GM03348 (cell line): ENCODE measurements around the gene TMED4.
"Not testable (repeated sequence)": the region's sequence is repeated elsewhere in the genome, so short reads cannot be mapped to it uniquely, and the experiment has no call there.

Experiments
- DNase-seq: peaks from one replicate; pipeline ENCODE4 v3.0.0; 2012; ENCODE audit warnings: low spot score

The TMED4 gene

DNA sequence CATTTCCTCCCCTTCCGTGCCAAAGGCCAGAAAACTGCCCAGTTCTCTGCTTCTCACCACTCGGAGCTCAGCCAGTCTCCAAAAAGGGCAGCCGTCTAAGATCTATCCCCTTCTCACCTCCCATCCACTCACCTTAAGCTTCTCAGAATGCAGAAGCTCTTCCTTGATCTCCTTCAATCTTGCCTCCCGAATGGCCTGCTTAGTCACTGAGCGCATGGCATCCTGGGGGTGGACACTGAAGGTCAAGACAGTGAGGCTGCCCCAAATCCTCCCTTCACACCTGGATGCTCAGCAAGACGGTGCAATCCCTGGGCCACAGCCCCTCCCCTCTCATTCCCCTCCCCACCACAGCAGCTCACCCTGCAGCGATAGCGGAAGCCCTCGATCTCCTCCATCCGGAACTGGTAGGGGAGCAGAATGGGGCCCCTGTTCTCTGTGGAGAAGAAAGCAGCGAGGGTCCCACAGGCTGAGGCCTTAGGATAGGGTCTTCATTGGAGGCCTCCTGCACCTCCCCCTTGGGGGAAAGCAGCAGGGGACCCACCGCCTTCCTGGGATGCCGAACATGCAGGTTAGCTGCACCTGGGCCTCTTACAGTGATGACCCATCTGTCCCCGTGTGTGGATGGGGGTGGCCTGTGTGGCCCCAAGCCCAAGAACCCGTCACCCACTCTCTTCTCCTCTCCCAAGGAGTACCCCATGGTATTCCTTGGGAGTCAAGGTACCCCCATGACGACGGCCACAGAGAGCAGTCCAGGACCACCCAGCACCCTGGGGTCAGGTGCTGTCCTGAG, 13.1 kb downstream of the TMED4 start:
- DNase-seq: no peak

DNA sequence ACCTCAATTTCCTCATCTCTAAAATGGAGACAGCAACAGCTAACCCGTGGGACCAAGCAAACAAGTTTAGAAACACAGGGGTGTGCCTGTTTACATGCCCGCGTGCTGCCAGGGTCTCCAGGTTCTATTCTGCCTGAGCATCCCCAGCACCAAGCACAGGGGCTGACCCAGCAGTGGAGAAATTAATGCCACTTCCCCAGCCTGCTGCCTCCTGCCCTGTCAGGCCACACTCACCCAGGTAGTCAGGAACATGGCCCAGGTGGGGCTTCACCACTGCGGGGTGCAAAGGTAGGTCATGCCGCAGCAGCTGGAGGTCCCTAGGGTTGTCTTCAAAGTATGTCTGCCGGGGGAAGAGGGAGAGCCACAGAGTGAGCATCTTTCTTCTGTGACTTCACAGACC, 14.1 kb downstream of the TMED4 start:
- no peak for DNase-seq

DNA sequence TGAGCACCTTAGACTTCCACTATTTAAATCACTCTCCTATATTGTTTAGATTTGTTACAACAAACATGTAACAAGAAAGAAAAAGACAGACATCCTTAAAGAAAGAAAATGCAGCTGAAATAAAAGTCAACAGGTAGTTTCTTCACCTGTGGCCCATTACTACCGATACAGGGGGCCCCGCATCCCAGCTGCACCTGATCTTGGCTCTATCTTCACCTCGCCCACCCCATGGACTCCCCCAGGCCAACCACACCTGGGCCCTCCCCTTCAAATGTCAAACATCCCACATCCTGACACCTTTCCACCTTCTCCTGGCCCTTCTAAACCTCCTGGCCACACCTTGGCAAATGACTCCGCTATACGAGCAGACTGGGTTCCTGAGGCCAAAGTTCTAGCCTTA, 15.4 kb downstream of the TMED4 start:
- no peak for DNase-seq

DNA sequence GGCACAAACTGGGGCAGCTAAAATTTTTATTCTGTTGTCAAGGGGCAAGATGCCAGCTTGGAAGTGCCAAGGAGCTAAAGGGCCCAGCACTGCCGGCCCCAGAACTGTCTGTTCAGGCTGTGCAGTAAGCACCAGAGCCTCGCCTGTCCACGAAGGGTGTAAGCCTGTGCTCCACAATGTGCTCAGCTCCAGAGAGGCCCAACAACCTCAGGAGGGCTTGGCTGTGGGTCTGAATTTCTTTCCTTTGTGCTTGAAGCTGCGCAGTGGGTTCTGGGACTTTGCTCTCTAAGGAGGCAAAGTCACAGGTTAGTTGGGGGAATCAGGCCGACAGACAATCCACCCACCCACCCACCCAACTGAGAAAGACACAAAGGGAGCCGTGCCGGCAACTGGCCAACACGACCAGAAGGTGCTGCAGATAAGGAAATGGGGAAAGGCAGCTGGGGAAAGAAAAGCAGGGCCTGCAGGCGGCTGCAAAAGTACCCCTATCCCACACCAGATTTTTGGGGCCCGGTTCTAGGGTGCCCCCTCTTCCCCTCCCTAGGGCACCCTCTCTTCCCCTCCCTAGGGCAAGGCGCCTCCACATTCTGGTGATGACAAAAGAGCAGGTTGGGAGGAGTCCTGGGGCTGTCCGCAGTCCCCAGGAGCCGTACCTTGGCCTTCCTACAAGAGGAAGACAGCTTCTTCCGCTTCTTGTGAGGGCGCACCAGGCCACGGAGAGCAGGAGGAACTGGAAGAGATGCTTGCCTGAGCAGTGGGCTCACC, 16.1 kb downstream of the TMED4 start:
- DNase-seq: no peak

- peak; percentile 86 for DNase-seq
These were observed 16.8 kb downstream of the TMED4 start for GRCh38 chr7:44565097-44565794.

GRCh38 chr7:44564606-44565005, 17.4 kb downstream of the TMED4 start:
- no peak for DNase-seq

DNA sequence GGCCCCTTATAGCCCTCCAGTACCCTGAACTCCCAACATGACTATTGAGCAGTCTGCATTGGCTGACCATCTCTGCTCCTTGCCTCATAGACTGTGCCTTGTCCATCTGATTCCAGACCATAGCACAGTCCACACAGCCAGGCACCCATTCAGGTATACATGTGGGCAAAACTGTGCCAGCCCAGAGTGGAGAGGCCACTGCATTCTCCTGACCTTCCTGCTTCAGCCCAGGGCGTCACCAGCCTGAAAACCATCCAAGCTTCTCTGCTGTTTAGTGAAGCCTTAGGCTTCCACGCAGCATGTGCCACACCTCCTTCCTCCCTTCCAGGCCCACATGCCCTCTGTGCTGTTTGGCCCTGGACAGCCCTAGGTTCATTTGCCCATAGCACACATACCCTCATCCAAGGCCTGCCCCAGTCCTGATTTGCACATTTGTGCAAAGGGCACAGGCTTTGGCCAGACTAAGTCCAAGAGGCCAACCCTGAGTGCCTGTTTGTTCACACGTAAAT, 18.8 kb downstream of the TMED4 start:
- DNase-seq: no peak

- not testable (repeated sequence) for DNase-seq
These were observed 19.4 kb downstream of the TMED4 start for GRCh38 chr7:44562622-44562962.

GRCh38 chr7:44561962-44562621, 19.9 kb downstream of the TMED4 start:
- DNase-seq: peak; percentile 73

GRCh38 chr7:44561481-44561880, 20.6 kb downstream of the TMED4 start:
- no peak for DNase-seq

DNA sequence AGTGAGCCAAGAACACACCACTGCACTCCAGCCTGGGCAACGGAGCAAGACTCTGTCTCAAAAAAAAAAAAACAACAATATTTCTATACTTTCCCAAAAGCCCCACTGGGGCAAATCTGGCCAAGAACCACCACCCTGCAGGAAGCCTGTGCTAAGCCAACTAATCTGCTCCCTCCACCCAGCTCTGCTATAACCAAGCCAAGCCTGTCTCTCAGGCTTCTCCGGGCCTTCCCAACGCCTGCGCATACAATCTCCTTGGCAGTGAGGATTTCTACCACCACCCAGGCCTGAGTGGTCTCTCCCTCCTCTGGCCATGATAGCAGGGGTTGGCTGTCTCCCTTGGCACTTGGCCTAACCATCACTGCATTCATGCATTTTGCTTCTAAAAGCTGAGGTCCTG, 22.5 kb downstream of the TMED4 start:
- no peak for DNase-seq

- no peak for DNase-seq
These were observed 24.5 kb downstream of the TMED4 start for GRCh38 chr7:44557485-44557884.

GRCh38 chr7:44555350-44555749, 26.7 kb downstream of the TMED4 start:
- no peak for DNase-seq

DNA sequence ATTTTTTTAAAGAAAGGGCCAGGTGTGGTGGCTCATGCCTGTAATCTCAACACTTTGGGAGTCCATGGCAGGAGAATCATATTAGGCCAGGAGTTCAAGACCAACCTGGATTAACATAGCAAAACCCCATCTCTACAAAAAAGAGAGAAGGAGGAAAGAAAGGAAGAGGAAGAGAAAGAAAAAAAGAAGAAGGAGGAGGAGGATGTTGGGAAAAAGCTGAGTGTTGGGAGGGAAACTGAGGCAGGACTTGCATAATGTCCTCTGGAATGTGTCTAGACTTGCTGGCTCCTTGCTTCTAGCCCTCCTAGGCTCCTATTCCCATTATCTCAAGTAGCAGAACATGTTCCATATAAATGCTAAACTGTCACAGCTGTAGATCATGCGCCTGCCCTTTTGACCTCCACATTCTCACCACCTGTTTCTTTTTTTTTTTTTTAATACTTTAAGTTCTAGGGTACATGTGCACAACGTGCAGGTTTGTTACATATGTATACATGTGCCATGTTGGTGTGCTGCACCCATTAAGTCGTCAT, 29.5 kb downstream of the TMED4 start:
- not testable (repeated sequence) for DNase-seq

GRCh38 chr7:44549457-44549856, 32.6 kb downstream of the TMED4 start:
- no peak for DNase-seq

DNA sequence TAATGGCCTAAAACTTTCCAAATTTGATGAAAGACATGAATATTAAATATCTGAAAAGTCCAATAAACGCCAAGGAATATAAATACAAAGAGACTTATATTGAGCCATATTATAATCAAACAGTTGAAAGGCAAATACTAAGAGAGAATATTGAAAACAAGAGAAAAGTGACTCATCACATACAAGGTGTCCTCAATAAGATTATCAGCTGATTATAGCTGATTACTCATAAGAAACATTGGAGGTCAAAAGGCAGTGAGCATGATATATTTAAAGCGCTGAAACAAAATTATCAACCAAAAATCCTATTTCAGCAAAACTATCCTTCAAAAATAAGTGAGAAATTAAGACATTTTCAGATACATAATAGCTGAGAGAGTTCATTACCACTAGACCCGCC, 33.1 kb downstream of the TMED4 start:
- no peak for DNase-seq

DNA sequence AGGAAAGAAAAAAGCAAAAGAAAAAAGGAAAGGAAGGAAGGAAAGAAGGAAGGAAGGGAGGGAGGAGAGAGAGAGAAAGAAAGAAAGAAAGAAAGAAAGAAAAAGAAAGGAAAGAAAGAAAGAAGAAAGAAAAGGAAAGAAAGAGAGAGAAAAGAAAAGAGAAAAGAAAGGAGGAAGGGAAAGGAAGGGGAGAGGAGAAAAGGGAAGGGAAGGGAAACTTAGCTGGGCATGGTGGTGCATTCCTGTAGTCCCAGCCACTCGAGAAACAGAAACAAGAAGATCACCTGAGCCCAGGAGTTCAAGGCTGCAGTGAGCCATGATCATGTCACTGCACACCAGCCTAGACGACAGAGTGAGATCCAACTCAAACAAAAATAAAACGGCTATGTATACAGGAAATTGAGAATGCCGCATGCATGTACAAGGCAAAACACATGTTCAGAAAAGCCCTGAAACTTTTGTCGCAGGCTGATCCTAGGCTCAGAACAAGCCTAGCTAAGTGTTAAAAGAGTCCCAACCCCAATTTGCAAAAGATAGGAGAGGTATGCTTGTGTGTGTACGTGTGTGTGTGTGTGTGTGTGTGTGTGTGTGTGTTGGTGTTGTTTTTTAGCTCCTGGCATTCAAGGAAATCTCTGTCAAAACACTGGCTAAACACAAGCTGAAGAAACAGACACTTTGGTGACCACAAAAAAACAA, 34.3 kb downstream of the TMED4 start:
- DNase-seq: no peak

GRCh38 chr7:44541876-44542610, 40.0 kb downstream of the TMED4 start:
- DNase-seq: peak; percentile 4

DNA sequence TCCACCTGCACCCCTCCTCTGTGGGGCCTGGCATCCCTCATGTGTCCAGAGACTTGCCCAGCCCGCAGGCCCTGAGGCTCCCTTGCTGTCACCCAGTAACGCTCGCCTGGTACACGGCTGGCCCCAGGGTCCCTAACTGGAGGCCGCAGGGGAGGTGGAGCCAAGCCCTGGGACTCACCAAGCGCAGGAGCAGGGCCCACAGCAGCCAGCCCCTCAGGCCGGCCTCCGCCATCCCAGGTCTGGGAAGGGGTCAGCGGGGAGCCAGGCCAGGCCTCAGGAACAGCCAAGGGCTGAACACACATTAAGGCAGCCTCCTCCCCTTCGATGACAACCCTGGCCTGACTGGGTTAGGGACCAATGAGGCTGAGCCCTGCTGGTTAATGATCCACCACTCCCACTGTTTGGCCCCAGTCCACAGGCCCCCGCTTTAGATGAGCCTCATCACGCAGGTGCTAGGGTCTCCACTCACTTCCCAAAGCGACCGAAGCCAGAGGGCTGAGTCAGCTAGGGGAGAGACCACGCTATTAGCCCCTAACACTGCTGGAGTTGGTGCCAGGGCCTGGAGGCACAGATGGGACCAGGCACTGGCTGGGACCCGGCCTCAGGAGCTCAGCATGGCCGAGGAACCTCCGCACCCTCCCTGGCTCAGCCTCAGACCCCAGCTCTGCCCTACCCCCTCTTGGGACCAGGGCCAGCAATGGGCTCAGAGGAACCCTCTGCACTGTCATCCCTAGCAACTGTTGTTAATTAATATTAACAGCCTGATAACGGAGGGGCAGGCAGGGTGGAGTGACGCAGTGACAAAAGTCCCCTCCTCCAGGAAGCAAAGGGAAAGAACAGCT, 40.8 kb downstream of the TMED4 start, which contains the start of gene NPC1L1:
TSS of gene NPC1L1 (minus strand) at position 303 of the 842 bp plus-strand sequence. CDS start at position 232, 71 bp downstream.
- peak; percentile 6 for DNase-seq
